GM18861 (cell line): ENCODE data around the gene SPOP.
"Not testable (repeated sequence)": the region's sequence is repeated elsewhere in the genome, so short reads cannot be mapped to it uniquely, and the experiment has no call there.

Experiments used
- ATAC-seq: cut with Tn5 transposase; IDR thresholded peaks from one replicate; pipeline ENCODE4 v1.9.1; 2021; ENCODE audit not compliant: unreplicated experiment

Gene SPOP

GRCh38 chr17:49574945-49575678 lies 102.8 kb downstream of the SPOP start:
- ATAC-seq, result no peak

DNA sequence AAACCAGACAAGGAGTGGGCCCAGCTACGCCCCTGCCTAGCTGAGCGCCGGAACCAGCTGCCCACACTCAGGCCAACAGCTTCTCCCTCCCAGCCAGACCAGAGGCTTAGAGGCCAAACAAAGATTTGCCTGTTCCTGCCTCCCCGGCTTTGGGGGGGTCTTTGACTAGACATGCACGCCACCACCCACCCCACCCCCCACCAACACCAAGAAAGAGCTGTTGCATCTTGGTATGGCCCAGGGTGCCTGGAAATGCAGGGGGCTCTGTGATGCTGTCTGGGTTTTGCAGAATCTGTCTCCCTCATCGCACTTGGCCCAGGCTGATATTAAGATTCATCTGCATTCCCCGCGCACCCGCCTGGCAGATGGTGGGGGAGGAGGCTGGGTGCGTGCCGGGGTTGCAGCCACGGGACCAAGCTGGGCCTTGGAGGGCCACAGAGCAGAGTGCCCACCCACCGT lies 103.5 kb downstream of the SPOP start:
- no peak for ATAC-seq

GRCh38 chr17:49573510-49574322 lies 104.2 kb downstream of the SPOP start:
- ATAC-seq, result no peak

DNA sequence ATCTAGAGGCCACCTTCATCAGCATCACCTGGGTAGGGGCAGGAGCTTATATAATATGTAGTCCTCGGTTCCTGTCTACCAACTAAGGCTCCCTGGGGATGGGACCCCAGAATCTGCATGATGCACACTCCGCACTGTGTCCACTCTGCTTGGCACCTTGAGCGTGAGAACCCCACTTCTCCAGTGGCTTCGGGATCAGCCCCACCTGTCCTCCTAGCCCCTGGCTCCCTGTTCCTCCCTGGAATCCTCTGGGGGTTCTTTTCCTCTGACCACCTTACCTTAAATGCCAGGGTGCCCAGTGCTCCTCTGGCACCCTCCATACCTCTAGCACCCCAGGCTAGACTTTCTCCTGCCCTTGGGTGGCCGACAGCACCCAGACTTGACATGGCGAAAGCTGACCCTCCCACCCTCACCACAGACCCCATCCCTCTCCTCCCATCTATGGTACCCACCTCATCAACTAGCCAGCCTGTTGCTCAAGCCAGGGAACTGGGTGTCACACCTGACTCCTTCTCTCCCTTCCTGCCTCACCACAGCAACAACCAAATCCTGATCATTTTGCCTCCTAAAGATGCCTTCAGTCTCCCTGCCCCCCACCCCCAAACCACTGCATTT lies 105.0 kb downstream of the SPOP start:
- no peak for ATAC-seq

DNA sequence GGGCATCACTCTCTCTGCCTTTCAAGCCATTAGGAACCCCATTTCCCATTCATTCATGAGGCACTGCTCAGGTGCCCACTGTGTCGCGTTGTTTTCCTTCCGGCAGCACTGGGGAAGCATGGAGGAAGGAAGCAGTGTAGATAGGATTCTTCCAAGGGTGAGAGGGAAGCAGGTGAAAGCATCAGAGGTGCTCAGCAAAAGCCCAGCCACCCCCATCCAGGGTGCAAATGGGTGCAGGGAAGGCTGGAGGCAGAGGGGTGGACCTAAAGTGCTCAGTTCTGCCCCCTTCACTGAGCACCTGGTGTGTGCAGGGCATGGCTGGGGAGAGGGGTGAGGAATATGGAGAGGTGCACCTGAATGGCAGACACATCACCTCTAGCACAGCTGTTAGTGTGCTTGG lies 105.7 kb downstream of the SPOP start:
- no peak for ATAC-seq

DNA sequence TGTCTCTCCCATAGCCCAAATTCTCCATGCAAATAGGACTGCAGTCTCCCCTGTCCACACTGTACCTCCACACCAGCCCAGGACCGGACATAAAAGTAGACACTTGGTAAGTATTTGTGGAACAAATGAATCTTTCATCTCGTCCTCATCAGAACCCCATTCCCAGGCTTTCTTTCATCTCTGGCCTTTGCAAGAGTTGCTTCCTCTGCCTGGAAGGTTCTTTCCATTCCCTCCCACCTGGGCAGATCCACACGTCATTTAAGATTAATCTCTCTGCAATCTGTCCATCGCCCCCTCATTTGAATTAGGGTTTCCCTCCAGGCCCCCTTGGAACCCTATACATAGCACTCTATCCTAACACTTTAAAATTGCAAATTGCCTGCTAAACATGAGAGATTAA lies 106.1 kb downstream of the SPOP start:
- no peak for ATAC-seq

GRCh38 chr17:49571283-49571682 lies 106.6 kb downstream of the SPOP start:
- ATAC-seq, result no peak

GRCh38 chr17:49570540-49571242 lies 107.2 kb downstream of the SPOP start:
- no peak for ATAC-seq

GRCh38 chr17:49568695-49569047 lies 109.2 kb downstream of the SPOP start:
- not testable (repeated sequence) for ATAC-seq

GRCh38 chr17:49567871-49568694 lies 109.8 kb downstream of the SPOP start:
- no peak for ATAC-seq

DNA sequence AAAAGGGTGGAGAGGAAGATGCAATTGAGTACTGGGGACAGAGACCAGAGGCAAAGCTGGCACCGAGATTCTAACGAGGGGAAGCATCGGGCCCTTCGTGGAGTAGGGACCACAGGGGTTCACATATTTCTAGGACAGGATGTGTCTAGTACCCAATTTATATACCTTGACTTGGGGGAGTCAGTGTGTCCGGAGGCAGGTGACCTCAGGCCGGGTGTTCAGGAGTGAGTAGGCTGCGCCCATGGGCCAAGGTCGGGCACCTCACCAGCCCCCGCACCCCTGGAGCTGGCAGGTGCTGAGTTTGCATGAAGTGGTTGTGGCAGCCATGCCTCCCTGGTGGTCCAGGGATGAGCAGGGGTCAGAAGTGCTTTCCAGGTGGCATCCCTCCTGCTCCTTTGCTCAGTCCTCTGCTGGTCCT lies 110.8 kb downstream of the SPOP start:
- no peak for ATAC-seq

DNA sequence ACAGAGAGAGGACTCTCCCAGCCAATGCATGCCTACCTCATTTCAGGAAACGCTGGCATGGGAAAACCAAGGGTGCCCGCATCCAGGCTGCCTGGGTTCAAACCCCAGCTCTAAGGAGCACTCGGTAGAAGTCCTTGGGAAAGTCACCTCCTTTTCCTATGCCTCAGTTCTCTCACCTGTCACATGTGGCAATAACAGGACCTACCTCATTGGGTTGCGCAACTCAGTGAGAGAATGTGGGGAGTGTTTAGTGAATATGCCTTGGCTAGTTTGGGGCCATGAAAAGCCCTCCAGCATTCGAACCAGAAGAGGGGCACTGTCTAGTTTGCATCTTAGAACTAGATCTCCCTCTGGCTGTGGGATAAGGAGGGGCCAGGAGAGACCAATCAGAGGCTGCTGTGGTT lies 111.2 kb downstream of the SPOP start:
- ATAC-seq, result no peak

DNA sequence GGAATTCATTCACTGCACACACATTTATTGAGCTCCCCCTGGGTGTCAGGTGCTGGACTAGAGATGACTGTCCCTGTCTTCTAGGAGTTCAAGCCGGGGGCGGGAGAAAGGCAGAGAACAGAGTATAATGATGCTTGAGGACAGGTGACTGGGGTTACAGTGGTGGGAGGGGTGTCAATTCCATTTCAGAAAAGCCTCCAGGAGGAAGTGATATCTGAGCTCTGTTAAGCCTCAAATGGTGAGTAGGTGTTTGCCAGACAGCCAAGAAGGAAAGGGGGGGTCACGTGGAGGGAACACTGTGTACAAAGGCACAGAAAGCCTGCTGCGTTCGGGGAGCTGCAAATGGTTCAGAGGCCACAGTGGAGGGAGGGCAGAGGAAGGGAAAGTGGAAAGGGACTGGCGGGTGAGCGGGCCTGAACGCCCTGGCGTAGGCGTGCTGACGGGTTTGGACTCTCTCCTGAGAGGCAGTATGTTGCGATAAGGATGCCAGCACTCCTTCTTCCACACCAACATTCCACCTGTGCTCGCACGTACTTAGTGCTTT lies 111.9 kb downstream of the SPOP start:
- ATAC-seq, result no peak

GRCh38 chr17:49564638-49565037 lies 113.3 kb downstream of the SPOP start:
- ATAC-seq, result no peak

DNA sequence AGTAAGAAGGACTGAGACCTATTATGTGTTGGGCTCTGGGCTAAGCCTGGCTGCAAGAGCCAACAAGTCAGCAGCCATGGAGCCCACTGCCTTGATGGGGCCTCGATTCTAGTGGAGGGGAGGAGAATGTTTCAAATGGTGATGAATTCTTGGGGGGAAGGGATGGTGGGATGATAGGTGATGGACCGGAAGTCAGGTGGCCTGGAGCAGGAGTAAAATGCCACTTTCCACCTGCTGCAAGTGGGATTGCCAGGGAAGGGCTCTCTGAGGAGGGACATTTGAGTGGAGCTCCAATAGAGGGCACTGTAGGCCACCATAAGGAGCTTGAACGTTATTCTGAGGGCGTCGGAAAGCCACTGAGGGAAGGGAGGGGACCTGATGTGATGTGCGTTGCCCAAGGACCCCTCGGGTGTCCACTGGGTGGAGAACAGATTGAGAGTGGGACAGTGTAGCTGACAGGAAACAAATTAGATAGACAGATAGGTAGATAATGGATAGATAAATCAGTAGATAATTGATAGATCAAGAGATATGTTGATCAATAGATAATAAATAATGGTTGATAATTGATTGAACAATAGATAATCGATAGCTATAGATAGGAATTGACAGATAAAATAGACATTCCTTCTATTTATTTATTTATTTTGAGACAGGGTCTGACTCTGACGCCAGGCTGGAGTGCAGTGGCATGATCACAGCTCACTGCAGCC lies 120.4 kb downstream of the SPOP start:
- ATAC-seq, result no peak

DNA sequence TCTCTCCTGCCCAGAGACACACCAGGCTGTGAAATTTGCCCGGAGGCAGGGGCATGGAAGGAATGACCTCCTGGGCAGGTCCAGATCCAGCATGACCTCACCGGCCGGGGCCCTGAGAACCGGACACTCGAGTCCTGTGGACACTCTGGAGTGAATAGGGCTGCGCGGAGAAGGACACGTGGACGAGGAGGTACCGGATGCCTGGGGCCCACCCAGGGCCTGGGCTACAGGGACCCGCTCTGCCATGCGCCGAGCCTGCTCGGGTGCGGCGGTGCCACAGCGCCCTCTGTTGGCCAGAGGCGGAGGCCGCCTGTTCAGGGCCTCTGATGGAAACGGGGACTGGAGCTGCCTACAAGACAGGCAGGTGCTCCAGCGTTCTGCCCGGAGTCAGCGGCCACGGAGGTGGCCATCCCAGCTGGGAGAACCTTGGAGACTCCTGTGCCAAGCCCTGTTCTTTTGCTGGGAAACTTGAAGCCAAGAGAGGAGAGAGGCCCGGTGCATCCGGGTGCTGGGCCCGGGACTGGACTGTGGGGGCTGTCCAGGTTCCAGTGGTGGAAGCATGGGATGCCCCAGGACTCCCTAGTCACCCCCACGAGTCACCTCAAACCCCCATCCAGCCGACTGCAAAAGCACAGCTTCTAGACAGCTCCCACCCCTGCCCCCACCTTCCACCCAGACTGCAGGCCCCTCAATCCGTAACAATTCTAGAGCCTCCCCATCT lies 121.5 kb downstream of the SPOP start:
- ATAC-seq, result no peak

DNA sequence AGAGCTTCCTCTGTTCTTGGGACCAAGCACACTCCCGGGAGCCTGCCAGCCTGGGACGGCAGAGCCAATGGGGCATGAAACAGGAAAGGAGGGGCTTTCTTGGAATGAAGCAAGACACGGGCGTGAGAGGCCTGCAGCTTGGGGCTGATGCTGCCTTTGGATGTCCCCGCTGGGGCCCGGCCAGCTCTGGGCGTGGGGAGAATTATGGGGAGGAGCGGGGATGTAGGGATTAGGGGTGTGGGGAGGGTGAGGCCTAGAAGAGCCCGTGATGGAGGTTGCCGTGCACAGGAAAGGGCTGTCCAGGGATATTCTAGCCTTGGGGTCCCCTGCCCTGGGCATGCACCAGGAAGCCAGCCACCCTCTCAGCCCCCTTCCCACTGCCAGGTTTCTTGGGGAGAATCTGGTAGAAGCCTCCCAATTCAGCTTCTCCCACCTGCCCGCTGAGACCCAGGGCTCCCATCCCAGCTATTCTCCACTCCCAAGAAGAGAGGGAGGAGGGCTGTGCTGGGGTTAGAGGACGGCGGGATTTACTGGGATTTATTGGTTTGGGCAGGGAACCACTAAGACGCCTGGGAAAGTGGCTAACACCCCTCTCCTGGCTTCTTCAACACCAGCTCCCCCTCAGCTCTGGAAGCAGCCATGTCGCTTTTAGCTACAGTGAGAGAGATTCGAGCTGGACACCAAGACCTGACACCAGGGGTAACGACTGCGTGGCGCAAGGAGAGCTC lies 122.2 kb downstream of the SPOP start:
- no peak for ATAC-seq
